HEK293T (cell line): Measurements from ENCODE around the gene VBP1.
"Not testable (repeated sequence)": the region's sequence is repeated elsewhere in the genome, so short reads cannot be mapped to it uniquely, and the experiment has no call there.

Experiments
- CTCF ChIA-PET: fragments of 350-600 bp; formaldehyde crosslinking; extraction: SDS; loops from one replicate; lab custom pipeline; 2021; ENCODE audit warnings: antibody characterized with exemption, inconsistent platforms; lab: Yijun Ruan, JAX
- POLR2A ChIA-PET: fragments of 350-600 bp; formaldehyde crosslinking; extraction: SDS; loops from one replicate; lab custom pipeline; 2020; ENCODE audit warnings: antibody characterized with exemption, inconsistent platforms; lab: Yijun Ruan, JAX
- DNase-seq: peaks from one replicate; pipeline ENCODE4 v3.0.0; 2012; ENCODE audit warnings: mixed read lengths; ENCODE audit errors: extremely low spot score
- ARNT ChIP-seq: fragments of 450-650 bp; IDR thresholded peaks from 2 replicates; pipeline ENCODE4 v1.6.1; 2017; ENCODE audit warnings: mild to moderate bottlenecking
- BHLHE40 ChIP-seq: fragments of 450-650 bp; IDR thresholded peaks from 2 replicates; pipeline ENCODE4 v1.6.1; 2016; ENCODE audit warnings: mild to moderate bottlenecking, moderate library complexity, borderline replicate concordance
- CTBP1 ChIP-seq: fragments of 450-650 bp; IDR thresholded peaks from 2 replicates; pipeline ENCODE4 v1.6.1; 2016; ENCODE audit warnings: borderline replicate concordance
- ELF4 ChIP-seq: fragments of 450-650 bp; IDR thresholded peaks from 2 replicates; pipeline ENCODE4 v1.6.1; 2017; ENCODE audit warnings: antibody characterized with exemption
- FOXA1 ChIP-seq: fragments of 450-650 bp; IDR thresholded peaks from 2 replicates; pipeline ENCODE4 v1.6.1; 2016; ENCODE audit warnings: mild to moderate bottlenecking
- FOXK2 ChIP-seq: fragments of 450-650 bp; IDR thresholded peaks from 2 replicates; pipeline ENCODE4 v1.6.1; 2016; ENCODE audit warnings: mild to moderate bottlenecking
- FOXM1 ChIP-seq: fragments of 450-650 bp; IDR thresholded peaks from 2 replicates; pipeline ENCODE4 v1.6.1; 2017; ENCODE audit warnings: mild to moderate bottlenecking, borderline replicate concordance
- HDGF ChIP-seq: fragments of 450-650 bp; IDR thresholded peaks from 2 replicates; pipeline ENCODE4 v1.6.1; 2017; ENCODE audit warnings: antibody characterized with exemption, borderline replicate concordance
- L3MBTL2 ChIP-seq: fragments of 450-650 bp; conservative IDR thresholded peaks from 2 replicates; pipeline ENCODE4 v1.6.1; 2016; ENCODE audit warnings: mild to moderate bottlenecking
- LEF1 ChIP-seq: fragments of 450-650 bp; IDR thresholded peaks from 2 replicates; pipeline ENCODE4 v1.6.1; 2017; ENCODE audit warnings: mild to moderate bottlenecking, borderline replicate concordance
- NFRKB ChIP-seq: fragments of 450-650 bp; IDR thresholded peaks from 2 replicates; pipeline ENCODE4 v1.6.1; 2016; ENCODE audit warnings: mild to moderate bottlenecking, moderate library complexity
- SP1 ChIP-seq: fragments of 450-650 bp; IDR thresholded peaks from 2 replicates; pipeline ENCODE4 v1.6.1; 2017
- SUZ12 ChIP-seq: fragments of 450-650 bp; IDR thresholded peaks from 2 replicates; pipeline ENCODE4 v1.6.1; 2016; ENCODE audit warnings: mild to moderate bottlenecking
- TARDBP ChIP-seq: fragments of 450-650 bp; IDR thresholded peaks from 2 replicates; pipeline ENCODE4 v1.6.1; 2016
- ZNF384 ChIP-seq: fragments of 450-650 bp; IDR thresholded peaks from 2 replicates; pipeline ENCODE4 v1.6.1; 2016
- TF ChIP-seq, protein P1 (sequence below): fragments of 450-650 bp; IDR thresholded peaks from 2 replicates; pipeline ENCODE4 v1.6.1; 2016

Gene VBP1

DNA sequence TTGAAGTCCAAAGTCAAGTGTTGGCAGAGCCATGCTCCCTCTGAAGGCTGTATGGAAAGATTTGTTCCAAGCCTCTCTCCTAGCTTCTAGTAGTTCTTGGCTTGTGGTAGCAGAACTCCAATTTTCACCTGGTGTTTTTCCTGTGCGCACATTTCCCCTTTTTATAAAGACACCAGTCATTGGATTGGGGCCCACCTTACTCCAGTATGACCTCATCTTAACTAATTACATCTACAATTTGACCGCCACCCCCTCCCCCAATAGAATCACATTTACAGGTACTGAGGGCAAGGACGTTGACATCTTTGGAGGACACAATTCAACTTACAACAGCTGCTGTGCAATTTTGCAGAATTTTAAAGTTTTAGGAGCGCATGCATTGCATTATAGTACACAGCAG lies 31.2 kb downstream of the VBP1 start:
- TF ChIP-seq L3MBTL2 (no peak), SP1 (no peak), ARNT (no peak), ZNF384 (no peak)
- TF ChIP-seq, protein P1, sequence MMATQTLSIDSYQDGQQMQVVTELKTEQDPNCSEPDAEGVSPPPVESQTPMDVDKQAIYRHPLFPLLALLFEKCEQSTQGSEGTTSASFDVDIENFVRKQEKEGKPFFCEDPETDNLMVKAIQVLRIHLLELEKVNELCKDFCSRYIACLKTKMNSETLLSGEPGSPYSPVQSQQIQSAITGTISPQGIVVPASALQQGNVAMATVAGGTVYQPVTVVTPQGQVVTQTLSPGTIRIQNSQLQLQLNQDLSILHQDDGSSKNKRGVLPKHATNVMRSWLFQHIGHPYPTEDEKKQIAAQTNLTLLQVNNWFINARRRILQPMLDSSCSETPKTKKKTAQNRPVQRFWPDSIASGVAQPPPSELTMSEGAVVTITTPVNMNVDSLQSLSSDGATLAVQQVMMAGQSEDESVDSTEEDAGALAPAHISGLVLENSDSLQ = no peak
- POLR2A ChIA-PET = no interaction called here
- CTCF ChIA-PET = no interaction called here
- DNase-seq = no peak

DNA sequence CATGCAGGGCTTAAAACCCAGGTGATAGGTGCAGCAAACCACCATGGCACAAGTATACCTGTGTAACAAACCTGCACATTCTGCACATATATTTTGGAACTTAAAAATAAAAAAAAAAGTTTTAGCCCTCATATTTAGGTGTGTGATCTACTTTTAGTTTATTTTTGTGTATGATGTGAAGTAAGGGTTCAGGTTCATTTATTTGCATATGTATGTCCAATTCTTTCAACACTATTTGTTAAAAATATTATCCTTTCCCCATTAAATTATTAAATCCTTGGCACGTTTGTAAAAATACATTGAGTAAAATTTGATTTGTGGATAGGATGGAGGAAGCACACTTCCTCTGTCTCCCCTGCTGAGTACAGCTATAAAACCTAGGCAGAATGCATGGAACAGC lies 35.1 kb downstream of the VBP1 start:
- ChIA-PET CTCF (no interaction called here), POLR2A (no interaction called here)
- DNase-seq = no peak
- no peak for TF ChIP-seq FOXA1
- TF ChIP-seq CTBP1 = no peak
- TF ChIP-seq LEF1 = no peak
- no peak for TF ChIP-seq ELF4
- TF ChIP-seq, protein P1 = no peak

DNA sequence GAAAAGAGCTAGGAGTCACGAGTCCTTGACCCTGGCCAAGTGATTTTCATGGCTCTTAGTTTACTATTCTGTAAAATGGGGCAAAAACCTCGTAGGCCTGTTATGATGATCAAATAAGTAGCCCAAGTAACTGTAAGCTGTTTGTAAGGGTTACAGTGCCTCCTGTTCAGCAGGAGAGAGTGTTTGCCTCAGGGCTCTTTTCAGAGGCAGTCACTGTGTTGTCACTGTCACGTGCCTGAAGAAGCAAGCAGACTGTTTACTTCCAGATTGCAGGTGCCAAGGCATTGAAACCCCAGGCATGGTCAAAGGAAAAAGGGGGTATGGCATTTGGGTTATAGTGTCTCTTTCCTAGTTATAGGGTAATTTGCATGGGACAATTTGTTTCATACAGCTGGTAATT lies 43.5 kb downstream of the VBP1 start:
- ChIA-PET POLR2A (no interaction called here), CTCF (no interaction called here)
- TF ChIP-seq ELF4 (no peak), BHLHE40 (no peak)
- DNase-seq = no peak

DNA sequence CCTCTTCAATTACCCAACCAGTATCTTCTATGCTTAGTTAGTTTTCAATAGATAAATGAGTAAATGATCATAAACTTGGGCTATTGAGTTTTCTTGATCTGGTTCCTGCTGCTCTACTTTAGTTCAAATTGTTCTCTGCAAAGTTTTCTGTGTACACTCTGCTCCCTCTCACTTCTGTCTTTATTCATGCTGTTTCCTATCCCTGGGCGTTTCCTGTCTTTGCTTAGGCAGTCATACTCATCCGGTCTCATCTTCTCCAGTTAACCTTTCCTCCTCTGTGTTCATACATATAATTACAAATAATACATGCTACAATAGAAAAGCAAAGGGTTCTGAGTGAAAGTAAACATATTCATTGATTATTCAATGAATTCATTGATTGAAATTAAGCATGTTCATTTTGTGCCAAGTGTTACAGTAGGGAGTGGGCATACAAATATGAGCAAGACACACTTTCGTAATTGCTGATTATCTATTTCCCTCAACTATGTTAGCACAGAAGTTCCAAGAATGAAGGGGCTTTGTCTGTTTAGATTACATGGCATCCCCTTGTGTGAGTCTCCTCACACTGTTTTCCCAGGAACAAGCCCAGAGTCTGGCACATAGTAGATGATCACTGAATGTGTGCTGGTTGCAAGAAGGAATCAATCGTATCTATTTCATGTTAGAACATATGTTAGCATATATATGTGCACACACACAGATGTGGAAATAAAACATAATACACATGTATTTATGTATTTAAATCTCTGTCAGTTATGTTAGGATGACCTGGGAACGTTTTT lies 46.9 kb downstream of the VBP1 start:
- TF ChIP-seq, protein P1 = no peak
- TF ChIP-seq L3MBTL2 (no peak), FOXM1 (no peak), FOXK2 (no peak), SP1 (no peak), HDGF (no peak)
- no peak for DNase-seq
- CTCF ChIA-PET = no interaction called here
- POLR2A ChIA-PET = no interaction called here

DNA sequence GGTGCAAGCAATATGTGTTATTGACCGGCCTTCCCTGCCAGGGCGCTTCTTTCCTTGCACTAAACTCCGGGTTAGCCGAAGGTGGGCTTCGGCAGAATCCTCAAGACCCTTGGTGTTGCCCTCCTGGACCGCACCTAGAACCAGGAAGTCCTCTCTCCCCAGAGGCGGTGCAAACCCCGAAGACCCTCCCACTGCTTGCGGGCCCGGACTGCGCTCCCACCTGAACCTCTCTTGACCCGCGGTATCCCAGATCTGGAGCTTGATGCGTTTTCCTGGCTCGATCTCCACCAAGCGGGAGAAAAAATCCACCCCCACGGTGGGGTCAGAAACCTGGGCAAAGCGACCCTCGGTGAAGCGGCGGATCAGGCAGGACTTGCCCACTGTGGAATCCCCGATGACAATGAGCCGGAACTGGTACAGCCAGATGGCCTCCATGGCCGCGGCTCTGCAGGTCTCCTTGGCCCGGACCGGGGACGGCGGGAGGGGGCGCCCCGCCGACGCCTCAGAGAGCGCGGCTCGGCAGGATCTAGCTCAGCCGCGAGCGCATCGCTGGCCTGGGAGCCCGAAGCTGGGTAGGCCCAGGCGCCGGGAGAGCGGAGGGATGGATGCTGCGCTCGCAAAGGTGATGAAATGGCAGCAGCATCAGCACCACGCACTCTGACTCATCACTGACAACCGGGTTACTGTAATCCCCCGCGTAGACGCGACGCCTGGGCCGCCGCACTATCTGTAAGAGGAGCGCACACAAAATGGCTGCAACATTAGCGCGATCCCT lies 47.8 kb downstream of the VBP1 start, which contains the start of gene RAB39B:
Gene RAB39B, minus strand, starts transcription at position 638 of the 775 bp plus-strand sequence. Its CDS starts 203 bp downstream, at position 435.
- POLR2A ChIA-PET = no interaction called here
- CTCF ChIA-PET = no interaction called here
- peak; percentile 74 for DNase-seq
- TF ChIP-seq ARNT (no peak), L3MBTL2 (peak; percentile 37), SP1 (no peak), ELF4 (no peak), FOXA1 (no peak), CTBP1 (peak; percentile 94), FOXK2 (no peak), BHLHE40 (no peak)

DNA sequence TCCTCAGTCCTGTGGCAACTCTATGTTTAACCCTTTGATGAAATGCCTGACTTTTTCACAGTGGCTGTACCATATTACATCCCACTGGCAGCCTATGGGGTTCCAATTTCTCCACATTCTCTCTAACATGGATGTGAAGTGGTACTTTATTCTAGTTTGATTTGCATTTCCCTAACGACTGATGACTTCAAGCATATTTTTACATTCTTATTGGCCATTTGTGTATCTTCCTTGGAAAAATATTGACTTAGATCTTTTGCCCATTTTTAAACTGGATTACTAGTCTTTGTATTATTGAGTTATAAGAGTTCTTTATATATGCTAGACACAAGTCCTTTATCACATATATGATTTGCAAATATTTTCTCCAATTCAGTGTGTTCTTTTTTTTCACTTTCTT lies 50.2 kb downstream of the VBP1 start:
- TF ChIP-seq HDGF (no peak), L3MBTL2 (no peak), FOXM1 (no peak), SP1 (no peak), FOXA1 (no peak), ZNF384 (no peak), CTBP1 (no peak), NFRKB (no peak), SUZ12 (no peak), TARDBP (no peak), FOXK2 (no peak), ARNT (no peak), LEF1 (no peak), BHLHE40 (no peak), ELF4 (no peak)
- TF ChIP-seq, protein P1 = no peak
- no peak for DNase-seq
- ChIA-PET CTCF (no interaction called here), POLR2A (no interaction called here)

DNA sequence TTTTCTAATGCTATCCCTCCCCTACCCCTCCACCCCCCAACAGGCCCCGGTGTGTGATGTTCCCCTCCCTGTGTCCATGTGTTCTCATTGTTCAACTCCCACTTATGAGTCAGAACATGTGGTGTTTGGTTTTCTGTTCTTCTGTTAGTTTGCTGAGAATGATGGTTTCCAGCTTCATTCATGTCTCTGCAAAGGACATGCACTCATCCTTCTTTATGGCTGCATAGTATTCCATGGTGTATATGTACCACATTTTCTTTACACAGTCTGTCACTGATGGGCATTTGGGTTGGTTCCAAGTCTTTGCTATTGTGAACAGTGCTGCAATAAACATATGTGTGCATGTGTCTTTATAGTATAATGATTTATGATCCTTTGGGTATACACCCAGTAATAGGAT lies 51.7 kb downstream of the VBP1 start:
- POLR2A ChIA-PET, DNase-seq, CTCF ChIA-PET: not testable (repeated sequence)
